Naive thymus-derived CD4-positive, alpha-beta T cell (primary cell): Measurements from ENCODE around the gene MARK4. TPM values are rescaled to one million over a fixed set of nuclear protein-coding genes. Genes with fewer than 3 reads are reported as not detected.

ENCODE experiments used
- ATAC-seq: fragments of 150-1000 bp; cut with Tn5 transposase; 2 replicates; pipeline ENCODE4 v1.10.0; 2021; ENCODE audit warnings: mild to moderate bottlenecking, moderate library complexity
- CTCF ChIA-PET: fragments of 350-600 bp; sonication (Branson Sonifier 250); formaldehyde crosslinking; loops from one replicate; lab custom pipeline; 2021; ENCODE audit warnings: antibody characterized with exemption; lab: Charles Lee
- POLR2A ChIA-PET: fragments of 350-600 bp; sonication (Branson Sonifier 250); formaldehyde crosslinking; loops from one replicate; lab custom pipeline; 2021; ENCODE audit warnings: antibody characterized with exemption, inconsistent platforms; lab: Charles Lee
- DNase-seq, 9 donors: peaks; one replicate each; pipeline versions ENCODE4 v3.0.0 to v3.0.0-alpha.2; 2020 to 2022; ENCODE audit warnings: mixed read lengths in 1 of 9
- H3K27ac ChIP-seq: one replicate; pipeline ENCODE4 v1.7.0; 2013; ENCODE audit warnings: mild to moderate bottlenecking, low read depth, low read length, moderate library complexity
- H3K27me3 ChIP-seq, 2 donors: one replicate each; pipeline ENCODE4 v1.7.0; 2013; ENCODE audit warnings: low read length in 2 of 2, mild to moderate bottlenecking in 2 of 2, moderate library complexity in 2 of 2; ENCODE audit not compliant: control insufficient read depth in 2 of 2, insufficient read depth in 2 of 2
- H3K36me3 ChIP-seq, 3 experiments: 1 replicate in 2 of 3; 2 replicates in 1 of 3; pipeline ENCODE4 v1.7.0; 2013; ENCODE audit warnings: low read length in 3 of 3, mild to moderate bottlenecking in 3 of 3, moderate library complexity in 1 of 3; ENCODE audit not compliant: insufficient read depth in 3 of 3, control insufficient read depth in 2 of 3
- H3K4me1 ChIP-seq, 2 donors: one replicate each; pipeline ENCODE4 v1.7.0; 2013; ENCODE audit warnings: low read length in 2 of 2, mild to moderate bottlenecking in 2 of 2, moderate library complexity in 1 of 2; ENCODE audit not compliant: control insufficient read depth in 2 of 2, insufficient read depth in 2 of 2
- H3K4me3 ChIP-seq: 2 replicates; pipeline ENCODE4 v1.7.0; 2013; ENCODE audit warnings: mild to moderate bottlenecking, low read length
- H3K9me3 ChIP-seq, 3 experiments: 1 replicate in 2 of 3; 2 replicates in 1 of 3; pipeline ENCODE4 v1.7.0; 2013; ENCODE audit warnings: low read length in 3 of 3; ENCODE audit not compliant: control insufficient read depth in 2 of 3
- H3K27ac Mint-ChIP-seq, 9 donors: one replicate each; pipeline ENCODE4 v1.8.0; 2020 to 2022; ENCODE audit warnings: mixed read lengths in 9 of 9, mild to moderate bottlenecking in 8 of 9, moderate library complexity in 5 of 9, inconsistent platforms in 2 of 9
- H3K27me3 Mint-ChIP-seq, 5 donors: one replicate each; pipeline ENCODE4 v1.8.0; 2021 to 2022; ENCODE audit warnings: mixed read lengths in 5 of 5, mild to moderate bottlenecking in 1 of 5
- H3K36me3 Mint-ChIP-seq, 5 donors: one replicate each; pipeline ENCODE4 v1.8.0; 2020 to 2022; ENCODE audit warnings: mixed read lengths in 5 of 5, mild to moderate bottlenecking in 3 of 5, inconsistent platforms in 1 of 5
- H3K4me1 Mint-ChIP-seq, 7 donors: one replicate each; pipeline ENCODE4 v1.8.0; 2020 to 2022; ENCODE audit warnings: mixed read lengths in 7 of 7, mild to moderate bottlenecking in 3 of 7, inconsistent platforms in 1 of 7
- H3K4me3 Mint-ChIP-seq, 10 donors: one replicate each; pipeline ENCODE4 v1.8.0; 2020 to 2022; ENCODE audit warnings: mild to moderate bottlenecking in 10 of 10, mixed read lengths in 10 of 10, moderate library complexity in 6 of 10, inconsistent platforms in 2 of 10
- H3K9me3 Mint-ChIP-seq, 11 donors: one replicate each; pipeline ENCODE4 v1.8.0; 2020 to 2022; ENCODE audit warnings: mixed read lengths in 11 of 11, mild to moderate bottlenecking in 4 of 11, inconsistent platforms in 1 of 11, moderate library complexity in 1 of 11
- intact Hi-C, 2 donors: fragments of 100-400 bp; cut with micrococcal nuclease; formaldehyde crosslinking; loops; one replicate each; pipeline ENCODE4 v1.15.1; 2023
- polyA plus RNA-seq, 2 donors: library from polyadenylated mRNA; unstranded; fragments of 300-500 nt; fragmentation: Illumina TruSeq; gene quantifications; one replicate each; pipeline ENCODE4 v1.2.3, GENCODE V29; 2021
- total RNA-seq, 6 experiments: library from RNA in 5 of 6; stranded (reverse) in 5 of 6; gene quantifications; 1 replicate in 5 of 6; 2 replicates in 1 of 6; pipeline ENCODE4 v1.2.3 and lab custom pipeline; 2021 to 2026

MARK4 gene
- total RNA-seq, result 10 to 100 TPM; 22.4 to 39.2 (median 25.5) TPM
- under 1 TPM; 0.70 to 0.74 TPM for polyA plus RNA-seq
- total RNA-seq (lab: John Stamatoyannopoulos, UW), result 11.0 reads per million, percentile 38 among the genes with 10 or more reads in this experiment

- H3K4me3 Mint-ChIP-seq, result peak within 1 kb of the TSS; percentile 87 to 96 (median 94)
- DNase-seq, result peak in 8 of 9 donors; percentile 32 to 70 (median 51)
- peak within 1 kb of the TSS; percentile 63 for H3K4me3 ChIP-seq
- peaks cover 0 to 1% (median 0%) of the 10 kb centered on the region in 11 donors for H3K9me3 Mint-ChIP-seq
- no peaks in the 10 kb centered on the region for H3K36me3 Mint-ChIP-seq
- ChIA-PET POLR2A (no interaction called here), CTCF (no interaction called here)
- peaks cover 23 to 42% (median 35%) of the 10 kb centered on the region in 7 donors for H3K4me1 Mint-ChIP-seq
- peaks cover 0 to 4% (median 0%) of the 10 kb centered on the region in 3 experiments for H3K36me3 ChIP-seq
- H3K27me3 Mint-ChIP-seq, result peaks cover 0 to 5% (median 0%) of the 10 kb centered on the region in 5 donors
- H3K4me1 ChIP-seq, result peaks cover 19 to 20% of the 10 kb centered on the region in 2 donors
- ATAC-seq, result peak; percentile 80
- H3K27me3 ChIP-seq, result no peaks in the 10 kb centered on the region
- peak within 1 kb of the TSS; percentile 72 for H3K27ac ChIP-seq
- no peaks in the 10 kb centered on the region for H3K9me3 ChIP-seq
- peak within 1 kb of the TSS; percentile 28 to 90 (median 81) for H3K27ac Mint-ChIP-seq
- intact Hi-C loops, result loop anchor here (1.0 to 5.0 kb wide), 6 partner anchors 72 to 249 kb away; partner anchors contain the start of genes BLOC1S3 (in 2 of the 2), TRAPPC6A (in 2 of the 2), CLASRP (in 1 of the 2) and POLR1G (in 1 of the 2)
Measured at GRCh38 chr19:45250832-45251451, at the start of gene MARK4. Gene MARK4, plus strand, starts transcription at chr19:45251271. Its CDS starts 318 bp downstream, at chr19:45251589.

DNA sequence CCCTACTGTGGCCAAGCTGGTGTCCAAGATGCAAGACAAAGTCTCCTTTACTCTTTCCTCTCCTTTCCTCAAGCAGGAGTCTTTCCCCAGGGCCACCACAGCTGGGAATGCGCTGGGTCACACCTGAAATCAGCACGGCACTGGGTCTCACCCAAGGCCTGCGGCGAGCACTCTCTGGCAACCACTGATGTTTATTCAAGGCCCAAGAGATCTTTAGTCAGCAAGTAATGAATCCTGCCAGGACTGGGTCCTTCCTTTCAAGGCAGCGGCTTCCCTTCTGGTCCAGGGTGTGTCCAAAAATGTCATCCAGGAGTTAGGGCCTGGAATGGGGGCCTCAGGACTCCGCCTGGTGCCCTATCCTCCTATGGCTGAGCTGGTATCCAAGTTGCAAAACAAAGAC is 48.4 kb upstream of the MARK4 start:
- H3K27ac ChIP-seq, result no peak overlapping the region
- ChIA-PET POLR2A (no interaction called here), CTCF (no interaction called here)
- H3K27ac Mint-ChIP-seq, result no peak overlapping the region
- no peak overlapping the region for H3K4me3 Mint-ChIP-seq
- H3K4me1 ChIP-seq, result no peaks in the 10 kb centered on the region
- peaks cover 0 to 4% (median 0%) of the 10 kb centered on the region in 5 donors for H3K36me3 Mint-ChIP-seq
- no peak for DNase-seq
- H3K9me3 Mint-ChIP-seq, result no peaks in the 10 kb centered on the region
- no peak overlapping the region for H3K4me3 ChIP-seq
- no peaks in the 10 kb centered on the region for H3K9me3 ChIP-seq
- ATAC-seq, result no peak
- peaks cover 0 to 8% (median 0%) of the 10 kb centered on the region in 5 donors for H3K27me3 Mint-ChIP-seq
- H3K4me1 Mint-ChIP-seq, result no peaks in the 10 kb centered on the region
- intact Hi-C loops, result no loop called here
- no peaks in the 10 kb centered on the region for H3K27me3 ChIP-seq
- H3K36me3 ChIP-seq, result no peaks in the 10 kb centered on the region

GRCh38 chr19:45205810-45206209 is 45.3 kb upstream of the MARK4 start:
- Mint-ChIP-seq H3K4me1 (peaks cover 0 to 6% (median 0%) of the 10 kb centered on the region in 7 donors), H3K36me3 (peaks cover 0 to 4% (median 0%) of the 10 kb centered on the region in 5 donors), H3K4me3 (no peak overlapping the region), H3K27me3 (peaks cover 0 to 9% (median 0%) of the 10 kb centered on the region in 5 donors), H3K9me3 (no peaks in the 10 kb centered on the region), H3K27ac (no peak overlapping the region)
- Histone ChIP-seq H3K27me3 (no peaks in the 10 kb centered on the region), H3K4me3 (no peak overlapping the region), H3K36me3 (no peaks in the 10 kb centered on the region), H3K4me1 (no peaks in the 10 kb centered on the region), H3K9me3 (no peaks in the 10 kb centered on the region), H3K27ac (no peak overlapping the region)
- ChIA-PET POLR2A (no interaction called here), CTCF (no interaction called here)
- ATAC-seq, result no peak
- intact Hi-C loops, result no loop called here
- DNase-seq, result no peak

DNA sequence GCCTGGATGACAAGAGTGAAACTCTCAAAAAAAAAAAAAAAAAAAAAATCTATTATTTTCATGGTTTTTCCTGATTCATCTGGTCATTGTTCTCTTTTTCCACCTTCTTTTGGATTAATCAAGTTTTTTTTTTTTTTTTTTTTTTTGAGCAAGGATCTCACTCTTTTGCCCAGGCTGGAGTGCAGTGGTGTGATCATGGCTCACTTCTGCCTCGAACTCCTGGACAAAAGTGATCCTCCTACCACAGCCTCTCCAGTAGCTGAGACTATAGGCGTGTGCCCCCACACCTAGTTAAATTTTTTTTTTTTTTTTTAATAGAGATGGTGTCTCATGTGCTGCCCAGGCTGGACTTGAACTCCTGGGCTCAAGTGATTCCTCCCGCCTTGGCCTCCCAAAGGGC is 44.7 kb upstream of the MARK4 start:
- intact Hi-C loops, result no loop called here
- H3K4me3 ChIP-seq, result no peak overlapping the region
- Mint-ChIP-seq H3K27ac (no peak overlapping the region), H3K4me1 (peaks cover 0 to 7% (median 0%) of the 10 kb centered on the region in 7 donors), H3K27me3 (peaks cover 0 to 13% (median 1%) of the 10 kb centered on the region in 5 donors), H3K36me3 (peaks cover 0 to 4% (median 0%) of the 10 kb centered on the region in 5 donors), H3K9me3 (no peaks in the 10 kb centered on the region), H3K4me3 (no peak overlapping the region)
- ChIA-PET POLR2A (no interaction called here), CTCF (no interaction called here)
- DNase-seq, result no peak
- no peaks in the 10 kb centered on the region for H3K9me3 ChIP-seq
- no peak overlapping the region for H3K27ac ChIP-seq
- ATAC-seq, result no peak
- H3K36me3 ChIP-seq, result no peaks in the 10 kb centered on the region
- H3K27me3 ChIP-seq, result no peaks in the 10 kb centered on the region
- H3K4me1 ChIP-seq, result no peaks in the 10 kb centered on the region

- intact Hi-C loops, result no loop called here
- H3K4me1 ChIP-seq, result no peaks in the 10 kb centered on the region
Measured at GRCh38 chr19:45211751-45212381, 39.2 kb upstream of the MARK4 start.

DNA sequence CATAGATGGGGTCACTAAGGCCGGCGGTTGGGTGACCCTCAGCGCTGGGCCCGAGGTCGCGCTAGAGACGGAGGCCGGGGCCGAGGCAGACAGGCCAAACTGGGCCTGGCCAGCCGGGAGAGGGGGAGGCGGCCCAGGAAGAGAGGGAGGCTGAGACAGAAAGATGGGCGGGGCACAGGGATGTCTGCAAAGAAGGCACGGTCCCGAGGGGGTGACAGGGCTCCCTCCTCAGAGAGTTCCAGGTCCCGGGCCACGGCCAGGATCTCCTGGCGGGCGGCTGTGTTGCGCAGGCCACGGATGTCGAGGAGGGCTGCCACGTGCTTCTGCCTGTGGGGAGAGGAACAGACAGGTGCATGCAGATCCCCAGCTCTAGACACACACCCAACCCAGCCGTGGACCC is 38.0 kb upstream of the MARK4 start:
- H3K27me3 Mint-ChIP-seq, result peaks cover 24 to 46% (median 36%) of the 10 kb centered on the region in 5 donors
- H3K27ac ChIP-seq, result no peak overlapping the region
- intact Hi-C loops, result no loop called here
- H3K36me3 Mint-ChIP-seq, result peaks cover 0 to 4% (median 0%) of the 10 kb centered on the region in 5 donors
- H3K27ac Mint-ChIP-seq, result no peak overlapping the region
- CTCF ChIA-PET, result no interaction called here
- no peaks in the 10 kb centered on the region for H3K9me3 ChIP-seq
- no peaks in the 10 kb centered on the region for H3K27me3 ChIP-seq
- POLR2A ChIA-PET, result no interaction called here
- H3K4me1 Mint-ChIP-seq, result peaks cover 0 to 15% (median 6%) of the 10 kb centered on the region in 7 donors
- H3K4me1 ChIP-seq, result no peaks in the 10 kb centered on the region
- ATAC-seq (no peak), DNase-seq (no peak)
- no peak overlapping the region for H3K4me3 Mint-ChIP-seq
- no peaks in the 10 kb centered on the region for H3K36me3 ChIP-seq
- no peak overlapping the region for H3K4me3 ChIP-seq
- H3K9me3 Mint-ChIP-seq, result peaks cover 0 to 2% (median 0%) of the 10 kb centered on the region in 11 donors

More at GRCh38 chr19:45211751-45212381, 39.2 kb upstream of the MARK4 start:
- DNase-seq, result no peak
- POLR2A ChIA-PET, result no interaction called here
- no peak for ATAC-seq
- no peak overlapping the region for H3K27ac ChIP-seq
- CTCF ChIA-PET, result no interaction called here
- Mint-ChIP-seq H3K36me3 (peaks cover 0 to 4% (median 0%) of the 10 kb centered on the region in 5 donors), H3K27me3 (peaks cover 21 to 41% (median 34%) of the 10 kb centered on the region in 5 donors), H3K9me3 (peaks cover 0 to 2% (median 0%) of the 10 kb centered on the region in 11 donors), H3K4me3 (no peak overlapping the region), H3K27ac (no peak overlapping the region), H3K4me1 (peaks cover 0 to 15% (median 6%) of the 10 kb centered on the region in 7 donors)
- no peaks in the 10 kb centered on the region for H3K9me3 ChIP-seq
- no peaks in the 10 kb centered on the region for H3K36me3 ChIP-seq
- H3K4me3 ChIP-seq, result no peak overlapping the region
- no peaks in the 10 kb centered on the region for H3K27me3 ChIP-seq
